Suprapubic skin (tissue), 4 donors: Measurements from ENCODE around the gene CEP290. TPM values are rescaled to one million over a fixed set of nuclear protein-coding genes. Genes with fewer than 3 reads are reported as not detected.

Source experiments
- DNase-seq, 2 donors: peaks; one replicate each; pipeline ENCODE4 v3.0.0-alpha.2; 2019; ENCODE audit warnings: low spot score in 2 of 2
- H3K27ac ChIP-seq: fragments of 200-600 bp; sonication (generic); one replicate; pipeline ENCODE4 v1.5.1; 2019
- H3K27me3 ChIP-seq: fragments of 200-600 bp; sonication (generic); one replicate; pipeline ENCODE4 v1.5.1; 2019
- H3K36me3 ChIP-seq: fragments of 200-600 bp; sonication (generic); one replicate; pipeline ENCODE4 v1.5.1; 2019
- H3K4me1 ChIP-seq: fragments of 200-600 bp; sonication (generic); one replicate; pipeline ENCODE4 v1.5.1; 2019
- H3K4me3 ChIP-seq: fragments of 200-600 bp; sonication (generic); one replicate; pipeline ENCODE4 v1.5.1; 2019; ENCODE audit warnings: mild to moderate bottlenecking
- H3K9me3 ChIP-seq: fragments of 200-600 bp; sonication (generic); one replicate; pipeline ENCODE4 v1.5.1; 2019
- EP300 ChIP-seq: sonication (generic); formaldehyde crosslinking; IDR thresholded peaks from one replicate; pipeline ENCODE4 v1.6.1; 2017; ENCODE audit warnings: antibody characterized with exemption
- POLR2A ChIP-seq, 2 donors: fragments of 450-650 bp; IDR thresholded peaks; one replicate each; pipeline ENCODE4 v1.6.1; 2017; ENCODE audit warnings: antibody characterized with exemption in 2 of 2, mild to moderate bottlenecking in 2 of 2, moderate library complexity in 2 of 2
- POLR2AphosphoS5 ChIP-seq, 3 donors: sonication (generic); formaldehyde crosslinking; IDR thresholded peaks; one replicate each; pipeline ENCODE4 v1.6.1; 2017; ENCODE audit warnings: antibody characterized with exemption in 3 of 3
- WGBS: methylation state at CpG from one replicate; pipeline ENCODE4 v1.1.5; 2018; 5-methylcytosine and 5-hydroxymethylcytosine counted together
- total RNA-seq, 4 donors: library from RNA; depleted of rRNA; stranded (reverse); fragments of >200 nt; gene quantifications; one replicate each; pipeline ENCODE4 v1.1.0, GENCODE V29; 2016
- TF ChIP-seq, protein P1 (sequence below), 2 donors: fragments of 200-600 bp in 1 of 2; fragments of 450-650 bp in 1 of 2; sonication (generic) in 1 of 2; IDR thresholded peaks; one replicate each; pipeline ENCODE4 v1.5.1; 2016 to 2019; ENCODE audit warnings: antibody characterized with exemption in 2 of 2, mild to moderate bottlenecking in 1 of 2, moderate library complexity in 1 of 2

The CEP290 gene
- total RNA-seq, 4 donors from 2014 or later = 9.0 to 34.8 (median 11.0) TPM

DNA sequence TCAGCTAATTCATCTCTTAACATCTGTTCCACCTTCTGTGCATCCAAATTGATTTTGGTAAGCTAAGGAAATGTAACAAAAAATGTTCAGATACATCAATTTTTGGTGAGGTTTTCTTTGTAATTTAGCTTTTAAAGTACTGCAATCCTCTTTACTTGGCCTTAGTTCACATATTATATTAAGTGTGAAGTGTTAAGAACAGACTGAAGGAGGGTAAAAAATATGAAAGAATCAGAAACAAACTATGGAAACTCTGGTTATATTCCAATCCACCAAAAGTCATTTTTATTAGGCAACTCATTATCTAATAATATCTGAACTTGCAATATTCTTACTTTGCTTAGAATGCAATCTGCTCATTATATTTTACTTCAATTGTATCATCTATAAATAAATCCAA, 49.1 kb downstream of the CEP290 start:
- Histone ChIP-seq H3K4me1 (no peaks in the 10 kb centered on the region), H3K27ac (no peak overlapping the region)
- TF ChIP-seq POLR2AphosphoS5 (IDR thresholded peaks at IDR 0.05) (no peak), EP300 (no peak), POLR2A (IDR thresholded peaks at IDR 0.05) (no peak)
- TF ChIP-seq, protein P1, sequence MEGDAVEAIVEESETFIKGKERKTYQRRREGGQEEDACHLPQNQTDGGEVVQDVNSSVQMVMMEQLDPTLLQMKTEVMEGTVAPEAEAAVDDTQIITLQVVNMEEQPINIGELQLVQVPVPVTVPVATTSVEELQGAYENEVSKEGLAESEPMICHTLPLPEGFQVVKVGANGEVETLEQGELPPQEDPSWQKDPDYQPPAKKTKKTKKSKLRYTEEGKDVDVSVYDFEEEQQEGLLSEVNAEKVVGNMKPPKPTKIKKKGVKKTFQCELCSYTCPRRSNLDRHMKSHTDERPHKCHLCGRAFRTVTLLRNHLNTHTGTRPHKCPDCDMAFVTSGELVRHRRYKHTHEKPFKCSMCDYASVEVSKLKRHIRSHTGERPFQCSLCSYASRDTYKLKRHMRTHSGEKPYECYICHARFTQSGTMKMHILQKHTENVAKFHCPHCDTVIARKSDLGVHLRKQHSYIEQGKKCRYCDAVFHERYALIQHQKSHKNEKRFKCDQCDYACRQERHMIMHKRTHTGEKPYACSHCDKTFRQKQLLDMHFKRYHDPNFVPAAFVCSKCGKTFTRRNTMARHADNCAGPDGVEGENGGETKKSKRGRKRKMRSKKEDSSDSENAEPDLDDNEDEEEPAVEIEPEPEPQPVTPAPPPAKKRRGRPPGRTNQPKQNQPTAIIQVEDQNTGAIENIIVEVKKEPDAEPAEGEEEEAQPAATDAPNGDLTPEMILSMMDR (IDR thresholded peaks at IDR 0.05) = no peak

DNA sequence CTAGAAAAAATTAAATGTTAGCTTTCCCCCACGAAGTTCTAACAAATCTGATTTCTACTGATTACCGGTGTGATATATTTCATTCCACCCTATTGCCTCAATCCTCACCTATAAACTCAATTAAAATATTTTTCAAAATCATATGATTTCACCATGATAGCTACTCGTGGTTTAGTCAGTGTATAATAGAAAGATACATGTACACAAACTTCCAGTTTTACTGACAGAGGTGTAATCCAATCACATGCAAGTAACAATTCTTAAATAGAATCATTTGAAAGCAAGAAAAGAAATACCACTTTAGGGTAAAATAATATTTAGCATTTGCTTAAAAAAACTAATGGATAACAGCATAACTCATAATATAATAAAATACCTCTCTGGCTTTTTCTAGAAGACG, 57.7 kb downstream of the CEP290 start:
- DNase-seq = no peak
- H3K4me3 ChIP-seq = no peak overlapping the region
- no peaks in the 10 kb centered on the region for H3K4me1 ChIP-seq
- peaks cover 53% of the 10 kb centered on the region for H3K36me3 ChIP-seq
- no peaks in the 10 kb centered on the region for H3K27me3 ChIP-seq
- H3K27ac ChIP-seq = no peak overlapping the region
- no peaks in the 10 kb centered on the region for H3K9me3 ChIP-seq
- 94% methylated on average over 4 of the region's 4 CpGs for WGBS
- TF ChIP-seq EP300 (no peak), POLR2AphosphoS5 (IDR thresholded peaks at IDR 0.05) (no peak), POLR2A (IDR thresholded peaks at IDR 0.05) (no peak)
- TF ChIP-seq, protein P1 (IDR thresholded peaks at IDR 0.05) = no peak

More for the DNA sequence above, 49.1 kb downstream of the CEP290 start:
- peaks cover 10% of the 10 kb centered on the region for H3K36me3 ChIP-seq
- no peak overlapping the region for H3K4me3 ChIP-seq
- no peaks in the 10 kb centered on the region for H3K27me3 ChIP-seq
- DNase-seq = no peak
- no peaks in the 10 kb centered on the region for H3K9me3 ChIP-seq

DNA sequence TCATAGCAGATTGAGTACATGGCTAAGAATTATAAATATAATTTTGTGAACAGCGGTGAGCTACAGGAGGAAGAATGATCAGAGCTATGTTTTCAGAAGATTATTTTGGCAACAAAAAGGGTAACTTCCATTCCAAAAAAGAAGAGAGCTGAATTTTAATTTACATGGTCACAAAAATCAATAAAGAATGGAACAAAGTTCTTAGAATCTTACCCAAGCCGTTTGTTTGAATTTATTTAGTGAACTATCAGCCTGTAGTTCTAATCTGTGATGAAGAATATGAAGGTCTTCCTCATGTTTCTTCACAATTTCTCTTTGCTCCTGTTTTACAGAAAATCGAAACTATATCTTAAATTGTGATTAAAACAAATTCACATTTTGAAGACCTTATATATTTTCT, 58.3 kb downstream of the CEP290 start:
- Histone ChIP-seq H3K27me3 (no peaks in the 10 kb centered on the region), H3K4me1 (no peaks in the 10 kb centered on the region), H3K36me3 (peaks cover 51% of the 10 kb centered on the region), H3K4me3 (no peak overlapping the region), H3K27ac (no peak overlapping the region), H3K9me3 (no peaks in the 10 kb centered on the region)
- WGBS = 93% methylated on average over 3 of the region's 3 CpGs
- DNase-seq = no peak
- TF ChIP-seq EP300 (no peak), POLR2A (IDR thresholded peaks at IDR 0.05) (no peak), POLR2AphosphoS5 (IDR thresholded peaks at IDR 0.05) (no peak)
- TF ChIP-seq, protein P1 (IDR thresholded peaks at IDR 0.05) = no peak

DNA sequence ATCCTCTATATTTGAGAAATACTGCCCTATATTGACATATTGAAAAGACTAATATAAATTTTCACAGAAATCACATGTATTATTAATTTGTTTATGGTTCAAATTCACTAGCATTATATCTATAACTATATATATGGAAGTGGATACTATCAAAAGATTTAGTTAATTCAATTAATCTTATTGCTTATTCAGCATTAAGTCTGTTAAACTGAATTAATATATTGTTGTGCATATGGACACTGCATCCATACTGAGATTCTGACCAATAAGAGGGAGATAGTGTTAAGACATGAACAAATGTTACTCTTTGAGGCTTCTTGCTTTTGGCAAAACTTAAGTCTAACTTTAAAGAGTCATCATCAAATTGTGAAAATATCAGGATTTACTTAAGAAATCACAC, 60.6 kb downstream of the CEP290 start:
- H3K27me3 ChIP-seq = no peaks in the 10 kb centered on the region
- DNase-seq = no peak
- TF ChIP-seq POLR2A (IDR thresholded peaks at IDR 0.05) (no peak), POLR2AphosphoS5 (IDR thresholded peaks at IDR 0.05) (no peak)
- no peak overlapping the region for H3K27ac ChIP-seq
- peaks cover 51% of the 10 kb centered on the region for H3K36me3 ChIP-seq
- no peaks in the 10 kb centered on the region for H3K4me1 ChIP-seq
- H3K9me3 ChIP-seq = no peaks in the 10 kb centered on the region
- no peak overlapping the region for H3K4me3 ChIP-seq

DNA sequence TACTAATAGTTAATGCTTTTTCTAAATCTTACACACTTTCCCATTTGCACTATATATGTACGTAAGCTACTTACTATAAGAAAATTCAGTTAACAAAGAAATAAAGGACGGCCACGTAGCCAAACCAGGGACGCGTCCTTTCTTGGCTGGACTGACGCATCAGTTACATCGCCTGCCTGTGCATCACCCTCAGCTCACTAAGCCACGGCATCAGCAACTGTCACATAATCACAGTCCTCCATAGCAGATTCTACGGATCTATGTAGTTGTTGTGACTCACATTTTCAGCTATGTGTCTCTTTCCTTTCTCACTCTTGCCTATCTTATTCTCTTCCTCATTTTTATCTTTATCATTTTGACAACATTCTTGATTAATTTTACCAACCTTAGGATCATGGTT, 74.6 kb downstream of the CEP290 start:
- no peaks in the 10 kb centered on the region for H3K9me3 ChIP-seq
- H3K27ac ChIP-seq = no peak overlapping the region
- TF ChIP-seq POLR2AphosphoS5 (IDR thresholded peaks at IDR 0.05) (no peak), POLR2A (IDR thresholded peaks at IDR 0.05) (no peak), EP300 (no peak)
- TF ChIP-seq, protein P1 (IDR thresholded peaks at IDR 0.05) = no peak
- no peaks in the 10 kb centered on the region for H3K27me3 ChIP-seq
- H3K4me1 ChIP-seq = no peaks in the 10 kb centered on the region
- DNase-seq = no peak
- peaks cover 5% of the 10 kb centered on the region for H3K36me3 ChIP-seq
- no peak overlapping the region for H3K4me3 ChIP-seq
- WGBS = 95% methylated on average over 9 of the region's 9 CpGs

DNA sequence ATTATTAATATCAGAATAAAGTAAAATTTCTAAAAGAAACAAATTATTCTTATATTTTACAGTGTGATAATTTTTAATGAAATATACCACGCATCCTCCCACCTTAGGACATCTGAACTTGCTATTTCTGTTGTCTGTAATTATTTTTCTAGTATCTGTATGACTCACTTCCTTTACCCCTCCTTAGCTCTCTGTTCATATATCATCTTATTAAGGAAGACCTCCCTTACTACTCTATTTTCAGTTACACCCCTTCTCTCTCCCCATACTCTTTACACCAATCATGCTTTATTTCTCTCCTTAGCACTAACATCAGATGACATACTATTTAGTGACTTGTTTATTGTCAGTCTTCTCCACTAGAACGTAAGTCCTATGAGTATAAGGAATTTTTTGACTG, 78.5 kb downstream of the CEP290 start:
- TF ChIP-seq, protein P1 (IDR thresholded peaks at IDR 0.05) = no peak
- TF ChIP-seq EP300 (no peak), POLR2A (IDR thresholded peaks at IDR 0.05) (no peak)
- Histone ChIP-seq H3K36me3 (peaks cover 8% of the 10 kb centered on the region), H3K4me3 (no peak overlapping the region), H3K9me3 (no peaks in the 10 kb centered on the region), H3K27me3 (no peaks in the 10 kb centered on the region), H3K4me1 (no peaks in the 10 kb centered on the region), H3K27ac (no peak overlapping the region)
- 93% methylated on average over 2 of the region's 2 CpGs for WGBS
- no peak for DNase-seq
